ENCODE measurements around the gene SH2B2. TPM values are rescaled to one million over a fixed set of nuclear protein-coding genes. Genes with fewer than 3 reads are reported as not detected.

Gene SH2B2
- total RNA-seq, 1 experiment from 2014 or later: 14.7 TPM

DNA sequence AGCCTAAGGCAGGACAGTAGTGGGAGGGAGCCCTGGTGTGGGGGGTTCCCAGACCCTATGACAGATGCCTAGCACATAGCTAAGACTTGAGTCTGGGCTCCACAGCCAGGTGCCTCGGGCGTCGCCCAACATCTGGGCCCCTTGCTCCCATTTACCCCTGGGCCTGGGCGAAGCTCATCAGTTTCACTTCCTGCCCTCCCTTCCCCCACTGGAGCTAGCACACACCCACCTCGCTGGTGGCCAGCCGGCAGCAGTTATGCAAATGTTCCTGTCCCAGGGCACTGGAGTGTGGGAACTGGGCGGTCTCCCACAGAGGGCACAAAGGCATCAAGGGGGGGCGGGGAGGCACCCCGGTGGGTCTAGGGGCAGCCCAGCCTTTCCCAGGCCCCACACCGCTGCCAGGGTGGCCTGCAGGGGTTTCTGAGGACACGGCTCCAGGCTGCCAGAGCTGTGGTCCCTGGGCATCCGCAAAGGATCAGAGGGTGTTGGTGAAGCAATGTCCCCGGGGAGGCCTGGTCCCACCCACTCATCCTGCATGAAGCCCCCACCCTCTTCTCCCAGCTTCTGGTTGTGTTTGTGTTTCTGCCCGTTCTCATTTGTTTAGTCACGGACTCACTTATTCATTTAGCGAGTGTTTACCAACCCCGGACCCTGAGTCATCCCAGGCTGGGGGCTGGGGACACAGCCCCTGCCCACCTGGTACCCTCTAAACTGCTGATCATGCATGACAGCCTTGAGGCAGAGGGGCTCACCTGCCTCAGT is 20.4 kb downstream of the SH2B2 start (continued):
- TF ChIP-seq FOXJ3 (CRISPR knock-in tag; IDR thresholded peaks at IDR 0.05; ENCODE audit: borderline replicate concordance) (no peak), JAZF1 (CRISPR knock-in tag; IDR thresholded peaks at IDR 0.05) (no peak), TEAD4 (CRISPR knock-in tag; IDR thresholded peaks at IDR 0.05) (no peak), ZSCAN18 (CRISPR knock-in tag; IDR thresholded peaks at IDR 0.05) (no peak), NFYB (CRISPR knock-in tag; conservative IDR thresholded peaks at IDR 0.05; ENCODE audit: low read depth) (no peak), PRDM15 (CRISPR knock-in tag; IDR thresholded peaks at IDR 0.05) (no peak), TCF7 (CRISPR knock-in tag; IDR thresholded peaks at IDR 0.05; ENCODE audit: low read depth) (no peak), ATF2 (CRISPR knock-in tag; IDR thresholded peaks at IDR 0.05; ENCODE audit: borderline replicate concordance, low read depth) (no peak), CREB1 (CRISPR knock-in tag; IDR thresholded peaks at IDR 0.05) (no peak), ZNF396 (CRISPR knock-in tag; IDR thresholded peaks at IDR 0.05; ENCODE audit: borderline replicate concordance) (no peak), MYBL2 (CRISPR knock-in tag; IDR thresholded peaks at IDR 0.05) (no peak), GABPB1 (CRISPR knock-in tag; IDR thresholded peaks at IDR 0.05) (no peak; the same call in 1 of the 2 replicates), AFF4 (CRISPR knock-in tag; IDR thresholded peaks at IDR 0.05; ENCODE audit: borderline replicate concordance) (0 out of 2 replicates have a peak, but pooled peaks have one; percentile 55), TEAD1 (CRISPR knock-in tag; IDR thresholded peaks at IDR 0.05) (peak; percentile 28; the same call in 1 of the 2 replicates), NR2C2 (CRISPR knock-in tag; IDR thresholded peaks at IDR 0.05) (0 out of 2 replicates have a peak, but pooled peaks have one; percentile 37), GRHL2 (CRISPR knock-in tag; IDR thresholded peaks at IDR 0.05; ENCODE audit: insufficient replicate concordance, severe bottlenecking) (no peak), TP53 (CRISPR knock-in tag; IDR thresholded peaks at IDR 0.05) (no peak)
- TF ChIP-seq, protein P1, sequence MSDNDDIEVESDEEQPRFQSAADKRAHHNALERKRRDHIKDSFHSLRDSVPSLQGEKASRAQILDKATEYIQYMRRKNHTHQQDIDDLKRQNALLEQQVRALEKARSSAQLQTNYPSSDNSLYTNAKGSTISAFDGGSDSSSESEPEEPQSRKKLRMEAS (CRISPR knock-in tag; IDR thresholded peaks at IDR 0.05): peak; percentile 43; the same call in 1 of the 2 replicates
- TF ChIP-seq, protein P2, sequence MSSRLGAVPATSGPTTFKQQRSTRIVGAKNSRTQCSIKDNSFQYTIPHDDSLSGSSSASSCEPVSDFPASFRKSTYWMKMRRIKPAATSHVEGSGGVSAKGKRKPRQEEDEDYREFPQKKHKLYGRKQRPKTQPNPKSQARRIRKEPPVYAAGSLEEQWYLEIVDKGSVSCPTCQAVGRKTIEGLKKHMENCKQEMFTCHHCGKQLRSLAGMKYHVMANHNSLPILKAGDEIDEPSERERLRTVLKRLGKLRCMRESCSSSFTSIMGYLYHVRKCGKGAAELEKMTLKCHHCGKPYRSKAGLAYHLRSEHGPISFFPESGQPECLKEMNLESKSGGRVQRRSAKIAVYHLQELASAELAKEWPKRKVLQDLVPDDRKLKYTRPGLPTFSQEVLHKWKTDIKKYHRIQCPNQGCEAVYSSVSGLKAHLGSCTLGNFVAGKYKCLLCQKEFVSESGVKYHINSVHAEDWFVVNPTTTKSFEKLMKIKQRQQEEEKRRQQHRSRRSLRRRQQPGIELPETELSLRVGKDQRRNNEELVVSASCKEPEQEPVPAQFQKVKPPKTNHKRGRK (CRISPR knock-in tag; IDR thresholded peaks at IDR 0.05; ENCODE audit: borderline replicate concordance): no peak
- TF ChIP-seq, protein P3, sequence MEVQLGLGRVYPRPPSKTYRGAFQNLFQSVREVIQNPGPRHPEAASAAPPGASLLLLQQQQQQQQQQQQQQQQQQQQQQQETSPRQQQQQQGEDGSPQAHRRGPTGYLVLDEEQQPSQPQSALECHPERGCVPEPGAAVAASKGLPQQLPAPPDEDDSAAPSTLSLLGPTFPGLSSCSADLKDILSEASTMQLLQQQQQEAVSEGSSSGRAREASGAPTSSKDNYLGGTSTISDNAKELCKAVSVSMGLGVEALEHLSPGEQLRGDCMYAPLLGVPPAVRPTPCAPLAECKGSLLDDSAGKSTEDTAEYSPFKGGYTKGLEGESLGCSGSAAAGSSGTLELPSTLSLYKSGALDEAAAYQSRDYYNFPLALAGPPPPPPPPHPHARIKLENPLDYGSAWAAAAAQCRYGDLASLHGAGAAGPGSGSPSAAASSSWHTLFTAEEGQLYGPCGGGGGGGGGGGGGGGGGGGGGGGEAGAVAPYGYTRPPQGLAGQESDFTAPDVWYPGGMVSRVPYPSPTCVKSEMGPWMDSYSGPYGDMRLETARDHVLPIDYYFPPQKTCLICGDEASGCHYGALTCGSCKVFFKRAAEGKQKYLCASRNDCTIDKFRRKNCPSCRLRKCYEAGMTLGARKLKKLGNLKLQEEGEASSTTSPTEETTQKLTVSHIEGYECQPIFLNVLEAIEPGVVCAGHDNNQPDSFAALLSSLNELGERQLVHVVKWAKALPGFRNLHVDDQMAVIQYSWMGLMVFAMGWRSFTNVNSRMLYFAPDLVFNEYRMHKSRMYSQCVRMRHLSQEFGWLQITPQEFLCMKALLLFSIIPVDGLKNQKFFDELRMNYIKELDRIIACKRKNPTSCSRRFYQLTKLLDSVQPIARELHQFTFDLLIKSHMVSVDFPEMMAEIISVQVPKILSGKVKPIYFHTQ (CRISPR knock-in tag; IDR thresholded peaks at IDR 0.05): no peak
- TF ChIP-seq, protein P4, sequence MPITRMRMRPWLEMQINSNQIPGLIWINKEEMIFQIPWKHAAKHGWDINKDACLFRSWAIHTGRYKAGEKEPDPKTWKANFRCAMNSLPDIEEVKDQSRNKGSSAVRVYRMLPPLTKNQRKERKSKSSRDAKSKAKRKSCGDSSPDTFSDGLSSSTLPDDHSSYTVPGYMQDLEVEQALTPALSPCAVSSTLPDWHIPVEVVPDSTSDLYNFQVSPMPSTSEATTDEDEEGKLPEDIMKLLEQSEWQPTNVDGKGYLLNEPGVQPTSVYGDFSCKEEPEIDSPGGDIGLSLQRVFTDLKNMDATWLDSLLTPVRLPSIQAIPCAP (CRISPR knock-in tag; IDR thresholded peaks at IDR 0.05): no peak
